Measurements from ENCODE around the gene VWA7. TPM values are rescaled to one million over a fixed set of nuclear protein-coding genes. Genes with fewer than 3 reads are reported as not detected.

Gene VWA7
- polyA plus RNA-seq, 1 of the 3 experiments (the other 2 are of a cell fraction), result 0.56 TPM

- H4K20me1 ChIP-seq (ENCODE audit: insufficient read depth), result no peaks in the 10 kb centered on the region
- peaks cover 21 to 63% of the 10 kb centered on the region in 2 experiments for H3K36me3 ChIP-seq (replicated peaks in 1 of 2; ENCODE audit: control insufficient read depth in 1 of 2, insufficient read depth in 2 of 2, low read length in 1 of 2)
- H3K79me2 ChIP-seq (ENCODE audit: insufficient read depth), result 0 out of 2 replicates have a peak, but pooled peaks cover 4% of the 10 kb centered on the region
- CTCF ChIA-PET, result interaction anchor here (0.7 to 3.2 kb wide), 6 partner anchors 7 to 18 kb away, joined by 3 to 8 read pairs (median 4); partner anchors contain the start of gene VWA7
- no peak overlapping the region for H3K9ac ChIP-seq
- TF ChIP-seq, protein P1, sequence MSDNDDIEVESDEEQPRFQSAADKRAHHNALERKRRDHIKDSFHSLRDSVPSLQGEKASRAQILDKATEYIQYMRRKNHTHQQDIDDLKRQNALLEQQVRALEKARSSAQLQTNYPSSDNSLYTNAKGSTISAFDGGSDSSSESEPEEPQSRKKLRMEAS (IDR thresholded peaks at IDR 0.05; ENCODE audit: low read depth), result no peak
- TF ChIP-seq ELF1 (IDR thresholded peaks at IDR 0.05) (no peak), FOXM1 (IDR thresholded peaks at IDR 0.05; ENCODE audit: low read depth) (no peak), USF1 (IDR thresholded peaks at IDR 0.05; ENCODE audit: borderline replicate concordance, low read depth) (no peak), TEAD4 (IDR thresholded peaks at IDR 0.05; ENCODE audit: borderline replicate concordance, insufficient read depth) (no peak), MEF2A (IDR thresholded peaks at IDR 0.05; ENCODE audit: borderline replicate concordance, low read depth) (no peak), EP300 (IDR thresholded peaks at IDR 0.05; ENCODE audit: borderline replicate concordance in 1 of 2, low read depth in 1 of 2, low read length in 1 of 2) (no peak), YY1 (IDR thresholded peaks at IDR 0.05; ENCODE audit: low read depth) (no peak), RXRA (IDR thresholded peaks at IDR 0.05; ENCODE audit: borderline replicate concordance, low read depth) (no peak), TAF1 (IDR thresholded peaks at IDR 0.05; ENCODE audit: borderline replicate concordance, low read depth, low read length) (no peak), MXI1 (IDR thresholded peaks at IDR 0.05; ENCODE audit: low read depth, low read length) (no peak), EZH2phosphoT487 (IDR thresholded peaks at IDR 0.05; ENCODE audit: borderline replicate concordance, low read depth) (no peak), RAD21 (IDR thresholded peaks at IDR 0.05; ENCODE audit: low read length) (no peak), RCOR1 (IDR thresholded peaks at IDR 0.05; ENCODE audit: low read length) (no peak), USF2 (IDR thresholded peaks at IDR 0.05; ENCODE audit: borderline replicate concordance, low read depth, low read length) (no peak), GATA2 (CRISPR knock-in tag; IDR thresholded peaks at IDR 0.05) (no peak)
- TF ChIP-seq, protein P2, sequence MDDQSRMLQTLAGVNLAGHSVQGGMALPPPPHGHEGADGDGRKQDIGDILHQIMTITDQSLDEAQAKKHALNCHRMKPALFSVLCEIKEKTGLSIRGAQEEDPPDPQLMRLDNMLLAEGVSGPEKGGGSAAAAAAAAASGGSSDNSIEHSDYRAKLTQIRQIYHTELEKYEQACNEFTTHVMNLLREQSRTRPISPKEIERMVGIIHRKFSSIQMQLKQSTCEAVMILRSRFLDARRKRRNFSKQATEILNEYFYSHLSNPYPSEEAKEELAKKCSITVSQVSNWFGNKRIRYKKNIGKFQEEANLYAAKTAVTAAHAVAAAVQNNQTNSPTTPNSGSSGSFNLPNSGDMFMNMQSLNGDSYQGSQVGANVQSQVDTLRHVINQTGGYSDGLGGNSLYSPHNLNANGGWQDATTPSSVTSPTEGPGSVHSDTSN (IDR thresholded peaks at IDR 0.05), result no peak
- no peak overlapping the region for H2AFZ ChIP-seq (ENCODE audit: low read depth)
- H3K4me2 ChIP-seq, result no peak overlapping the region
- peak; percentile 3 for DNase-seq
- H3K27ac ChIP-seq (ENCODE audit: low read depth in 2 of 2, low read length in 1 of 2), result no peak overlapping the region
- 96% methylated on average over 11 of the region's 15 CpGs for WGBS (ENCODE audit: low lambda C conversion rate)
- H3K27me3 ChIP-seq (ENCODE audit: insufficient read depth), result no peaks in the 10 kb centered on the region
- no peaks in the 10 kb centered on the region for H3K4me1 ChIP-seq (ENCODE audit: control insufficient read depth in 1 of 2, insufficient read depth in 2 of 2, low read depth in 1 of 2, low read length in 1 of 2)
- H3K9me2 ChIP-seq, result no peaks in the 10 kb centered on the region
- H3K9me3 ChIP-seq, result no peaks in the 10 kb centered on the region
- peaks cover 5% of the 10 kb centered on the region for H3F3A ChIP-seq (replicated peaks; ENCODE audit: insufficient read depth)
- POLR2A ChIA-PET, result no interaction called here
- H3K4me3 ChIP-seq (ENCODE audit: low read depth in 2 of 2, low read length in 1 of 2), result no peak overlapping the region
Observed at GRCh38 chr6:31784098-31784925, 7.2 kb upstream of the VWA7 start.

All from SK-N-SH (cell line).